K562 (cell line): ENCODE results near the gene OSBPL10. TPM values are rescaled to one million over a fixed set of nuclear protein-coding genes. Genes with fewer than 3 reads are reported as not detected.

Experiments
- ATAC-seq: fragments of 200-7000 bp; cut with Tn5 transposase; 3 replicates; pipeline ENCODE4 v1.9.1; 2020; ENCODE audit warnings: moderate library complexity
- BruUV-seq: library from RNA; stranded (reverse); fragments of 400-500 nt; replicated peaks from 2 replicates; lab custom pipeline; 2021; lab: Mats Ljungman, UMichigan
- CTCF ChIA-PET: fragments of 300-600 bp; formaldehyde crosslinking; extraction: SDS; loops from one replicate; lab custom pipeline; 2021; ENCODE audit warnings: low intra/inter-chr PET ratio; lab: Yijun Ruan, JAX
- POLR2A ChIA-PET: fragments of 300-600, 350-650 bp; sonication (Branson Sonifier 250); formaldehyde crosslinking; extraction: SDS; loops from one replicate; lab custom pipeline; 2021; ENCODE audit warnings: antibody characterized with exemption, inconsistent platforms; lab: Yijun Ruan, JAX
- DNase-seq, 4 experiments: peaks; one replicate each; pipeline versions ENCODE4 v3.0.0 to v3.0.0-alpha.2; 2011 to 2018; ENCODE audit warnings: low spot score in 3 of 4, mixed read lengths in 3 of 4; ENCODE audit errors: extremely low read depth in 1 of 4
- FAIRE-seq: peaks from 2 replicates; lab custom pipeline; 2011; peaks lifted over from hg19 to GRCh38; lab: Jason Lieb, UNC
- H2AFZ ChIP-seq: 2 replicates; pipeline ENCODE4 v1.6.0; 2011; ENCODE audit warnings: low read depth, low read length, control low read depth, inconsistent platforms
- H3K27ac ChIP-seq: fragments of 200-600 bp; 3 replicates; pipeline ENCODE4 v1.8.0; 2011; ENCODE audit warnings: low read depth, mild to moderate bottlenecking, control low read depth, inconsistent platforms, low read length, moderate library complexity, mixed read lengths; ENCODE audit errors: extremely low read depth
- H3K27me3 ChIP-seq, 2 experiments: fragments of 300-600 bp in 1 of 2; 2 replicates in 1 of 2; 3 replicates in 1 of 2; pipeline versions ENCODE4 v1.6.0 to v1.8.0; 2011; ENCODE audit warnings: inconsistent platforms in 2 of 2, low read length in 2 of 2, mild to moderate bottlenecking in 1 of 2, mixed read lengths in 1 of 2, moderate library complexity in 1 of 2; ENCODE audit not compliant: control insufficient read depth in 2 of 2, insufficient read depth in 2 of 2
- H3K36me3 ChIP-seq: fragments of 300-600 bp; 3 replicates; pipeline ENCODE4 v1.8.0; 2011; ENCODE audit warnings: mild to moderate bottlenecking, low read length, inconsistent platforms; ENCODE audit not compliant: control insufficient read depth, insufficient read depth
- H3K4me1 ChIP-seq, 2 experiments: fragments of 200-600 bp in 1 of 2; replicated peaks in 1 of 2; 2 replicates in 1 of 2; 3 replicates in 1 of 2; pipeline versions ENCODE4 v1.5.1 to v1.8.0; 2011; ENCODE audit warnings: inconsistent platforms in 2 of 2, low read length in 2 of 2, mild to moderate bottlenecking in 1 of 2, mixed read lengths in 1 of 2, moderate library complexity in 1 of 2; ENCODE audit not compliant: control insufficient read depth in 2 of 2, insufficient read depth in 2 of 2
- H3K4me2 ChIP-seq: 2 replicates; pipeline ENCODE4 v1.6.1; 2011; ENCODE audit warnings: low read length, control low read depth, inconsistent platforms, mixed read lengths; ENCODE audit not compliant: insufficient read depth
- H3K4me3 ChIP-seq: fragments of 200-600 bp; sonication (generic), shearing (Covaris generic); 2 replicates; pipeline ENCODE4 v1.5.1; 2016; ENCODE audit warnings: control low read depth, inconsistent platforms
- H3K79me2 ChIP-seq: fragments of 200-600 bp; 3 replicates; pipeline ENCODE4 v1.8.0; 2011; ENCODE audit warnings: low read length, inconsistent platforms; ENCODE audit not compliant: control insufficient read depth, insufficient read depth
- H3K9ac ChIP-seq, 2 experiments: 2 replicates each; pipeline versions ENCODE4 v1.6.0 to v1.6.1; 2011; ENCODE audit warnings: low read depth in 2 of 2, low read length in 2 of 2, control low read depth in 1 of 2, inconsistent platforms in 1 of 2, mild to moderate bottlenecking in 1 of 2, mixed read lengths in 1 of 2; ENCODE audit not compliant: insufficient read depth in 1 of 2
- H3K9me1 ChIP-seq: one replicate; pipeline ENCODE4 v1.6.0; 2011; ENCODE audit warnings: inconsistent platforms, mild to moderate bottlenecking, low read length, moderate library complexity; ENCODE audit not compliant: control insufficient read depth, insufficient read depth
- H3K9me3 ChIP-seq: replicated peaks from 2 replicates; pipeline ENCODE4 v1.5.1; 2011; ENCODE audit warnings: low read depth, low read length, inconsistent platforms; ENCODE audit not compliant: control insufficient read depth, insufficient read depth
- H4K20me1 ChIP-seq: replicated peaks from 2 replicates; pipeline ENCODE4 v1.6.1; 2011; ENCODE audit warnings: low read length, inconsistent platforms, mixed read lengths; ENCODE audit not compliant: control insufficient read depth, insufficient read depth
- CBX2 ChIP-seq: fragments of 200-600 bp; sonication (generic); IDR thresholded peaks from one replicate; pipeline ENCODE4 v1.6.1; 2012; ENCODE audit warnings: mild to moderate bottlenecking, low read length, inconsistent platforms; ENCODE audit not compliant: insufficient read depth, poor library complexity, severe bottlenecking
- ESRRB ChIP-seq: fragments of 250-450 bp; sonication (Bioruptor Pico); IDR thresholded peaks from 2 replicates; pipeline ENCODE4 v1.5.0; 2020; ENCODE audit warnings: mild to moderate bottlenecking, moderate library complexity, borderline replicate concordance
- LARP7 ChIP-seq: fragments of 450-650 bp; IDR thresholded peaks from 2 replicates; pipeline ENCODE4 v1.6.1; 2016
- LCOR ChIP-seq: sonication (generic); formaldehyde crosslinking; IDR thresholded peaks from 2 replicates; pipeline ENCODE4 v1.8.0; 2022; ENCODE audit warnings: mild to moderate bottlenecking, missing genetic modification reagents
- SMC3 ChIP-seq: conservative IDR thresholded peaks from 2 replicates; pipeline ENCODE4 v1.6.1; 2011; ENCODE audit warnings: low read depth, low read length, improper control_type of control experiment; ENCODE audit not compliant: insufficient read depth
- THRAP3 ChIP-seq: fragments of 450-650 bp; IDR thresholded peaks from 2 replicates; pipeline ENCODE4 v1.6.1; 2016; ENCODE audit warnings: mild to moderate bottlenecking, inconsistent platforms, borderline replicate concordance
- WGBS: fragments of 100-300 bp; shearing (Covaris generic); methylation state at CpG from one replicate; pipeline ENCODE4 v1.1.6; 2016; ENCODE audit warnings: low coverage, mixed read lengths; ENCODE audit not compliant: insufficient coverage; ENCODE audit errors: missing lambda C conversion rate; 5-methylcytosine and 5-hydroxymethylcytosine counted together
- in situ Hi-C: fragments of 300-500 bp; cut with MboI; formaldehyde crosslinking; loops from 4 replicates; pipeline ENCODE4 v1.15.0; 2018; ENCODE audit warnings: inconsistent platforms, mixed read lengths
- intact Hi-C: fragments of 100-400 bp; cut with micrococcal nuclease; formaldehyde crosslinking; loops from 2 replicates; pipeline ENCODE4 v1.14.2; 2022
- polyA plus RNA-seq, 8 experiments: library from polyadenylated mRNA; depleted of rRNA in 4 of 8; stranded (reverse) in 5 of 8; unstranded in 3 of 8; fragments of >200 nt; fragmentation: Nextera tagmentation in 2 of 8; fragmentation: Illumina TruSeq in 1 of 8; extraction: Ambion mirVana in 2 of 8; extraction: Trizol in 1 of 8; gene quantifications; 2 replicates each; pipeline versions ENCODE4 v1.2.1 to v1.2.3, GENCODE V29; 2011 to 2014; ENCODE audit warnings: inconsistent platforms in 1 of 8, missing spikeins in 1 of 8
- total RNA-seq, 7 experiments: library from RNA; depleted of rRNA in 6 of 7; stranded (reverse); fragments of >200 nt in 6 of 7; fragmentation: Illumina TruSeq in 2 of 7; extraction: Trizol in 2 of 7; gene quantifications; 2 replicates each; pipeline versions ENCODE4 v1.2.1 to v1.2.3, GENCODE V29; 2011 to 2021; ENCODE audit warnings: low replicate concordance in 1 of 7
- TF ChIP-seq, protein P1 (sequence below): sonication (generic); formaldehyde crosslinking; IDR thresholded peaks from 2 replicates; pipeline ENCODE4 v1.8.0; 2022; ENCODE audit warnings: missing genetic modification reagents, mild to moderate bottlenecking, borderline replicate concordance
- TF ChIP-seq, protein P2 (sequence below): sonication (generic); formaldehyde crosslinking; IDR thresholded peaks from 2 replicates; pipeline ENCODE4 v1.8.0; 2022; ENCODE audit warnings: missing genetic modification reagents, mild to moderate bottlenecking, borderline replicate concordance
- TF ChIP-seq, protein P3 (sequence below): sonication (generic); formaldehyde crosslinking; IDR thresholded peaks from 2 replicates; pipeline ENCODE4 v1.8.0; 2022; ENCODE audit warnings: mild to moderate bottlenecking, low read depth, missing genetic modification reagents
- TF ChIP-seq, protein P4 (sequence below): fragments of 450-650 bp; IDR thresholded peaks from 2 replicates; pipeline ENCODE4 v1.6.1; 2016; ENCODE audit warnings: low read depth, mild to moderate bottlenecking, moderate library complexity
- TF ChIP-seq, protein P5 (sequence below): fragments of 450-650 bp; IDR thresholded peaks from 2 replicates; pipeline ENCODE4 v1.6.1; 2016; ENCODE audit warnings: mild to moderate bottlenecking

OSBPL10 gene
- total and polyA plus RNA-seq, 9 of the 15 experiments (the other 6 are each of a cell fraction or from before 2014, with no cell fraction given) = 0.03 to 0.19 (median 0.14) TPM; not detected in 2

DNA sequence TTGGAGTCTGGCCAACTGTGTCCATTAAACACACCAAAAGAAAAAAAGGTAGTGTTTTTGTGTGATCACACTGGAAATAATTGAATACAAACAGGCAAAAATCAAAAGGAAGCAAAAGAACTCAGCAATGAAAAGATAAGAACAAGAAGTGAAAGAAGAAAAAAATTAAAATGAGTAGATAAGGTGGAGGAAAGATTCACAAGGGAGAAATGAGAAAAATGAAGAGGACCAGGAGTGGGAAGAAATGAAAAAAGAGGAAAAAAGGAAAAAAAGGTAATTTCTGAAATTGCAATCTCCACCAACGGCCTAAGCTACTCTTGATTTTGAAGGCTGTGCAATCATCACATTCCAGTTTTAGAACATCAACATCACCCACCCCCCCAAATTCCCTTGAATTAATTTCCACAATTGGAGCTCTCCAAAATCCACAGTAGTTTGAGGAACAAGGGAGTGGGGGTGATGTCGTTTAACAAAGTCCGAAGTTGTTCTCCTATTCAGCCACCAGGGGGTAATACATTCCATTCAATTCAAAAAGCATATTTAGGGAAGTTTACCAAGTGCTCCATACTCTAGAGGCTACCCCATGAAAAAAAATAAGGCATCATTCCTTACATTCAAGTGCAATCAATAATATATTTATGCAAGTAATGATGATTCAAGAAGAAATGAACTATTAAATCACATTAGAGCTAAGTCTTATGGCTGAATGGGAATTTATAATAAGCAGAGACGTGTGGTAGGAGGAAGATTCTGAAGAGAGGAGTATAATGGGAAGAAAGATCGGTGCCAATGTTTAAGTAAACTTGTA, 37.9 kb upstream of the OSBPL10 start:
- Histone ChIP-seq H3K36me3 (no peaks in the 10 kb centered on the region), H3K9me3 (no peaks in the 10 kb centered on the region), H3K4me3 (no peak overlapping the region), H3K27ac (no peak overlapping the region), H3K9ac (no peak overlapping the region), H3K79me2 (no peaks in the 10 kb centered on the region), H3K4me1 (peaks cover 0 to 4% of the 10 kb centered on the region in 2 experiments; a peak in 1 of 5 replicates), H4K20me1 (no peaks in the 10 kb centered on the region), H2AFZ (no peak overlapping the region), H3K4me2 (no peak overlapping the region), H3K9me1 (no peaks in the 10 kb centered on the region), H3K27me3 (no peaks in the 10 kb centered on the region)
- ATAC-seq (peak; percentile 95), DNase-seq (peak; percentile 52 to 68 (median 62)), FAIRE-seq (peak; percentile 78)
- ChIA-PET POLR2A (interaction anchor here (1.4 kb wide), 1 partner anchor 26 kb away, joined by 3 read pairs; no protein-coding TSS in a partner anchor), CTCF (interaction anchor here (0.7 to 2.5 kb wide), 3 partner anchors 125 to 315 kb away, joined by 3 to 17 read pairs (median 4); no protein-coding TSS in a partner anchor)
- intact Hi-C loops (loop anchor here (1.0 to 5.0 kb wide), 3 partner anchors 125 to 380 kb away; no protein-coding TSS in a partner anchor), in situ Hi-C loops (no loop called here)
- no TSS peak for BruUV-seq
- 10% methylated on average over 5 of the region's 5 CpGs for WGBS
- TF ChIP-seq, protein P1, sequence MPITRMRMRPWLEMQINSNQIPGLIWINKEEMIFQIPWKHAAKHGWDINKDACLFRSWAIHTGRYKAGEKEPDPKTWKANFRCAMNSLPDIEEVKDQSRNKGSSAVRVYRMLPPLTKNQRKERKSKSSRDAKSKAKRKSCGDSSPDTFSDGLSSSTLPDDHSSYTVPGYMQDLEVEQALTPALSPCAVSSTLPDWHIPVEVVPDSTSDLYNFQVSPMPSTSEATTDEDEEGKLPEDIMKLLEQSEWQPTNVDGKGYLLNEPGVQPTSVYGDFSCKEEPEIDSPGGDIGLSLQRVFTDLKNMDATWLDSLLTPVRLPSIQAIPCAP (CRISPR knock-in tag) = no peak
- TF ChIP-seq LCOR (CRISPR knock-in tag) = 0 out of 2 replicates have a peak, but pooled peaks have one; percentile 26
- 0 out of 2 replicates have a peak, but pooled peaks have one; percentile 33 for TF ChIP-seq THRAP3
- TF ChIP-seq CBX2 = no peak
- TF ChIP-seq, protein P2, sequence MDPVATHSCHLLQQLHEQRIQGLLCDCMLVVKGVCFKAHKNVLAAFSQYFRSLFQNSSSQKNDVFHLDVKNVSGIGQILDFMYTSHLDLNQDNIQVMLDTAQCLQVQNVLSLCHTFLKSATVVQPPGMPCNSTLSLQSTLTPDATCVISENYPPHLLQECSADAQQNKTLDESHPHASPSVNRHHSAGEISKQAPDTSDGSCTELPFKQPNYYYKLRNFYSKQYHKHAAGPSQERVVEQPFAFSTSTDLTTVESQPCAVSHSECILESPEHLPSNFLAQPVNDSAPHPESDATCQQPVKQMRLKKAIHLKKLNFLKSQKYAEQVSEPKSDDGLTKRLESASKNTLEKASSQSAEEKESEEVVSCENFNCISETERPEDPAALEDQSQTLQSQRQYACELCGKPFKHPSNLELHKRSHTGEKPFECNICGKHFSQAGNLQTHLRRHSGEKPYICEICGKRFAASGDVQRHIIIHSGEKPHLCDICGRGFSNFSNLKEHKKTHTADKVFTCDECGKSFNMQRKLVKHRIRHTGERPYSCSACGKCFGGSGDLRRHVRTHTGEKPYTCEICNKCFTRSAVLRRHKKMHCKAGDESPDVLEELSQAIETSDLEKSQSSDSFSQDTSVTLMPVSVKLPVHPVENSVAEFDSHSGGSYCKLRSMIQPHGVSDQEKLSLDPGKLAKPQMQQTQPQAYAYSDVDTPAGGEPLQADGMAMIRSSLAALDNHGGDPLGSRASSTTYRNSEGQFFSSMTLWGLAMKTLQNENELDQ = no peak
- TF ChIP-seq, protein P3, sequence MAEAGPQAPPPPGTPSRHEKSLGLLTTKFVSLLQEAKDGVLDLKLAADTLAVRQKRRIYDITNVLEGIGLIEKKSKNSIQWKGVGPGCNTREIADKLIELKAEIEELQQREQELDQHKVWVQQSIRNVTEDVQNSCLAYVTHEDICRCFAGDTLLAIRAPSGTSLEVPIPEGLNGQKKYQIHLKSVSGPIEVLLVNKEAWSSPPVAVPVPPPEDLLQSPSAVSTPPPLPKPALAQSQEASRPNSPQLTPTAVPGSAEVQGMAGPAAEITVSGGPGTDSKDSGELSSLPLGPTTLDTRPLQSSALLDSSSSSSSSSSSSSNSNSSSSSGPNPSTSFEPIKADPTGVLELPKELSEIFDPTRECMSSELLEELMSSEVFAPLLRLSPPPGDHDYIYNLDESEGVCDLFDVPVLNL (CRISPR knock-in tag) = no peak
- TF ChIP-seq ESRRB (CRISPR knock-in tag) = no peak
- TF ChIP-seq SMC3 = peak; percentile 65
- TF ChIP-seq, protein P4, sequence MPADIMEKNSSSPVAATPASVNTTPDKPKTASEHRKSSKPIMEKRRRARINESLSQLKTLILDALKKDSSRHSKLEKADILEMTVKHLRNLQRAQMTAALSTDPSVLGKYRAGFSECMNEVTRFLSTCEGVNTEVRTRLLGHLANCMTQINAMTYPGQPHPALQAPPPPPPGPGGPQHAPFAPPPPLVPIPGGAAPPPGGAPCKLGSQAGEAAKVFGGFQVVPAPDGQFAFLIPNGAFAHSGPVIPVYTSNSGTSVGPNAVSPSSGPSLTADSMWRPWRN = no peak
- TF ChIP-seq, protein P5, sequence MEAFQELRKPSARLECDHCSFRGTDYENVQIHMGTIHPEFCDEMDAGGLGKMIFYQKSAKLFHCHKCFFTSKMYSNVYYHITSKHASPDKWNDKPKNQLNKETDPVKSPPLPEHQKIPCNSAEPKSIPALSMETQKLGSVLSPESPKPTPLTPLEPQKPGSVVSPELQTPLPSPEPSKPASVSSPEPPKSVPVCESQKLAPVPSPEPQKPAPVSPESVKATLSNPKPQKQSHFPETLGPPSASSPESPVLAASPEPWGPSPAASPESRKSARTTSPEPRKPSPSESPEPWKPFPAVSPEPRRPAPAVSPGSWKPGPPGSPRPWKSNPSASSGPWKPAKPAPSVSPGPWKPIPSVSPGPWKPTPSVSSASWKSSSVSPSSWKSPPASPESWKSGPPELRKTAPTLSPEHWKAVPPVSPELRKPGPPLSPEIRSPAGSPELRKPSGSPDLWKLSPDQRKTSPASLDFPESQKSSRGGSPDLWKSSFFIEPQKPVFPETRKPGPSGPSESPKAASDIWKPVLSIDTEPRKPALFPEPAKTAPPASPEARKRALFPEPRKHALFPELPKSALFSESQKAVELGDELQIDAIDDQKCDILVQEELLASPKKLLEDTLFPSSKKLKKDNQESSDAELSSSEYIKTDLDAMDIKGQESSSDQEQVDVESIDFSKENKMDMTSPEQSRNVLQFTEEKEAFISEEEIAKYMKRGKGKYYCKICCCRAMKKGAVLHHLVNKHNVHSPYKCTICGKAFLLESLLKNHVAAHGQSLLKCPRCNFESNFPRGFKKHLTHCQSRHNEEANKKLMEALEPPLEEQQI = no peak
- 0 out of 2 replicates have a peak, but pooled peaks have one; percentile 60 for TF ChIP-seq LARP7
